ENCODE results near the gene TOP1.

The TOP1 gene

GRCh38 chr20:41133709-41134361, 105.2 kb downstream of the TOP1 start:
- DNase-seq: peak; percentile 79

DNA sequence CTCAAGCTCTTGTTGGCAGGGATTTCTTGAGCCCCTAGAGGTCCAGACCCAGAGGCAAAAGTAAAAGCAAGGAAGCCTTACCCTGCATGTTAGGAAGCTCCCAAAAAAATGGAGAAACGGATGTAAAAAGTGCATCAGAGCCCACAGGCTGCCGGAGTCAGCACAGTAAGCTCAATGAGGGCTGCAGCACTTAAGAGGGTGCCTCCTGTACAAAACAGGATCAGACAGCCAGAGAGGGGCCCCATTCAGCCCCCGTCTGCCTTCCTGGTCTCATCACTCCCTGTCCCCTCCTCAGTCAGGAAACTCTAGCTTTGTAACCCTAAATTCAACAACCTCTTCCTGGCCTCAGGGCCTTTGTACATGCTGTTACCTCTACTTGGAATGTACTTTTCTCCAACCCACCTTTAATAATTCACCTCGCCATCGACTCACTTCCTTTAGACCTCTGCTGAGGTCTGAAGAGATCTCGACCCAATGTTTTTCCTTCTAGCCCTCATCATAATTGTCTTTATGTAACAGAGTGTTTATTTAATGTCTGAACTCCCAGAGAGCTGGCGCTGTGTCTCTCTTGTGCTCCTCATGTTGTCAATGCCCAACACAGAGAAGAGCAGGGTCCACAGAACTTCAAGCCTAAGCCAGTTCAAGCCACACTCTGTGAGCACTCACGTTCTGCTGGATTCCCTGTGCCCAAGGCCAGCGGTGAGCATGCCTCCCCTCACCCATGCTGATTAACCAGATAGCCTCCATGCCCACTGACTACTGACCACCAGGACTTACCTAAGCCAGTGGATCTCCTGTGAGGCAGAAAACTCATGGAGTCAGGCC, 106.0 kb downstream of the TOP1 start:
- DNase-seq: no peak

- DNase-seq: peak; percentile 69
Observed at GRCh38 chr20:41135187-41135887, 106.7 kb downstream of the TOP1 start.

DNA sequence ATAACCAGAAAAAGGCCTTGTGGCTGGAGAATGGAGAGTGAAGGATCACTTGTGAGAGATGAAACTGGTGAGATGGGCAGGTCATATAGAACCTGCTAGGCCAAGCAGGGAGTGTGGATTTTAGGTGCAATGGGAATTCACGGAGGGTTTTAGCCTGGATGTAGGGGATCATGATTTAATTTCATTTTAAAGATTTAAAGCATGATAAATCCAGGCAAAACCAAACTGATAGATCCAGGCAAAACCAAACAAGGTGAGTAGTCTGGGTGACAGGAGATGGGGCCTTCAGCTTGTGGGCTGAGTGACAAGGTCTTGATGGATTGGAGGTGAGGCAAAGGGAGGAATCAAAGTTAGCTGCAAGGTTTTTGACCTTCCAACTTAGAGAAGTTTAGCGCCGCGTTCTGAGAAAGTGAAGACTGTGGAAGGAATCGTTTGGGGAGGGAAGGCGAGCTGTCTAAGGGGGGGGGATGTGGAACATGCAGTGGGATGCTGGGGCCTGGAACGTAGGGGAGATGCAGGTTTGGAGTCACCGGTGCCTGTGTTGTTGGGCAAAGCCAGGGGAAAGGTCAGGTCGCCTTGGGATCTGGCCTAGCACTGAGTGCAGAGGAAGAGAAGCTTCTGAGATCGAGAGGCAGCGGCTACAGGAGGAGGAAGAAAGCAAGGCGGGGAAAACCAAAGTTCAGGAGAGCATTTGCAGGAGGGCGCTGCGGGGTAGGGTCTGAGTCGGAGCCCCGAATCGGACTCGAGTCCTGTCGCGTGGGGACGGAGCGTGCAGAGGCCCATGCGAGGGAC, 107.5 kb downstream of the TOP1 start:
- DNase-seq: no peak

GRCh38 chr20:41136680-41137613, 108.3 kb downstream of the TOP1 start, which contains the start of gene PLCG1:
Gene PLCG1 (plus strand): TSS chr20:41137543. CDS start chr20:41137642, 99 bp downstream.
- DNase-seq: peak; percentile 94

DNA sequence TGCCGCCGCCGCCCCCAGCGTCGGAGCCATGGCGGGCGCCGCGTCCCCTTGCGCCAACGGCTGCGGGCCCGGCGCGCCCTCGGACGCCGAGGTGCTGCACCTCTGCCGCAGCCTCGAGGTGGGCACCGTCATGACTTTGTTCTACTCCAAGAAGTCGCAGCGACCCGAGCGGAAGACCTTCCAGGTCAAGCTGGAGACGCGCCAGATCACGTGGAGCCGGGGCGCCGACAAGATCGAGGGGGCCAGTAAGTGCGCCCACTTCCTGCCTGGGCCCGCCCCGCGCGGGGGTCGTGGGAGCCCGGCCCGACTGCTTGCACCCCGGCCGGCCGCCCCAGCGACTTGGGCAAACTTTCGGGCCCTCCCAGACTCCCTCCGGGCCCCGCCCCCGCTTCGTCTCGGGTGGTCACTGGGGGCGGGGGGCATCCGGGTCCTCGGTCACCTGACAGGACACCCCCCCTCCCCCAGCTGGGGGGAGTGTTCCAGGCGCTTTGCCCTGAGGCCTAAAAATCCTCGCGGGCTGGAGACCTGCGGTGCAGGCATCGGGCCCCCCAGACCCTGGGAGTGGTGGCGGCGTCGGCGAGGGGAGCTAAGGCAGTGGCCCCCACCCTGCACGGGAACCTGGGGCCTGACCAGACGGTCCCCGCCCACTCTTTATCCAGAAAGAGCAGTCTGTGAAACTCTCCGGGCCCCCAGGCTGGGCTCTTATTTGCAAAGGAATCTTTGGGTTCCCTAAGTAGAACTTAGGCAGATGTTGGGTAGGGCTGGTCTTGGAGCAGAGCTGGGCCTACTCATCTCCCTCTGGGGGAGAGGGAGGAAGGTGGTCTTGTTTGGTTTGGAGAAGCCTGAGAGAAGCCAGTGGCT, 109.2 kb downstream of the TOP1 start:
- peak; percentile 75 for DNase-seq

GRCh38 chr20:41138475-41139226, 110.0 kb downstream of the TOP1 start:
- DNase-seq: peak; percentile 56

GRCh38 chr20:41139227-41140093, 110.8 kb downstream of the TOP1 start:
- DNase-seq: peak; percentile 37

GRCh38 chr20:41140226-41141133, 111.9 kb downstream of the TOP1 start:
- DNase-seq: peak; percentile 55

DNA sequence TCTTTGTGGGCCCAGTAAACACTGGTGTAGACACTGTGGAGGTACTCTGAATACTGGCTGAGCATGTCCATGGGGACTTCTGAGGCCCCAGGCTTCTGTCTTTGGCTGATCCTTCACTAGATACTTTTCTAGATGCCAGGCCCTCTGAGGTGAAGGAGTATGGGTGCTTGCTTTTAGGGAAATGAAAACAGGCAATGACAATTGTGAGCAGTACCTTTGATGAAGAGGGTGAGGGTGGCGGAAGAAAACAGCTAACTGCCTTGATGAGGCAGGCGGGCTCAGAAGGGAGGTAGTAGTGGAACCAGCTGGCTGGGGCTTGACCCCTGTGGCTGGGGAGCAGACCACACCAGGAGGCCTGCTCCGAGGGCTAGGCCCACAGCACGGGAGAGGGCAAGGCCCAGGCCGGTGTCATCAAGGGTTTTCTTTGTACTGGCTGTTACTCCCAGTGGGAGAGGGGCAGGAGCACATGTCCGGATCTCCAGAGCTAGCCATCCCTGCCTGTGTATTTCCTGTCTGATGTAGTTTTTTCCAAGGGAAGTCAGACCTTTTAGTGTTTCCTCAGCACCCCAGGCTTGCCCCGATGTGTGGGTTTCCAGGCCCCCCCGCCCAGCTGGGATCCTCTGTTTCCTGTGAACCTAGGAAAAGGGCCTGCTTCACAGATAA, 112.7 kb downstream of the TOP1 start:
- DNase-seq: peak; percentile 39

GRCh38 chr20:41142245-41142644, 113.6 kb downstream of the TOP1 start:
- peak; percentile 27 for DNase-seq

DNA sequence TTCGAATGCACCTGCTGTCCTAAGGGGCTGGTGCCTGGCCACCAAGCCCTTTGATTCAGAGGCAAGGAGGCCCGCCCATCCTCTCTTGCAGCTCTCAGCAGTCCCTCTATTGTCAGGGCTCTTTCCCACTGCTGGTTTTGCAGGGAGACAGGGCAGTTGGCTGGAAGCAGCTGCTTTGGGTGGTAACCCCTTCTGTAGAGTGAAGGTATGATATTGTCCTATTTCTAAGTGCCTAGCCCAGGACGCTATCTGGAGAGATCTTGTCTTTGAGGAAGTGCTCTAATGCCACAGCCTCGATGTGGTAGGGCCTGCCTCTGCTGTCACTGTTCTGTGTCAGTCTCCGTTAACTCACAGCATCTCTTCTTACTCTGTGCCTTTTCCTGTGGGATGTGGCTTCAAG, 114.3 kb downstream of the TOP1 start:
- peak; percentile 46 for DNase-seq

GRCh38 chr20:41143354-41143753, 114.7 kb downstream of the TOP1 start:
- no peak for DNase-seq

- DNase-seq: no peak
Observed at GRCh38 chr20:41145317-41145716, 116.7 kb downstream of the TOP1 start.

- DNase-seq: no peak
Observed at GRCh38 chr20:41145821-41146620, 117.4 kb downstream of the TOP1 start.

GRCh38 chr20:41147767-41148191, 119.2 kb downstream of the TOP1 start:
- no peak for DNase-seq
